ENCODE results near the gene BANK1.

DNA sequence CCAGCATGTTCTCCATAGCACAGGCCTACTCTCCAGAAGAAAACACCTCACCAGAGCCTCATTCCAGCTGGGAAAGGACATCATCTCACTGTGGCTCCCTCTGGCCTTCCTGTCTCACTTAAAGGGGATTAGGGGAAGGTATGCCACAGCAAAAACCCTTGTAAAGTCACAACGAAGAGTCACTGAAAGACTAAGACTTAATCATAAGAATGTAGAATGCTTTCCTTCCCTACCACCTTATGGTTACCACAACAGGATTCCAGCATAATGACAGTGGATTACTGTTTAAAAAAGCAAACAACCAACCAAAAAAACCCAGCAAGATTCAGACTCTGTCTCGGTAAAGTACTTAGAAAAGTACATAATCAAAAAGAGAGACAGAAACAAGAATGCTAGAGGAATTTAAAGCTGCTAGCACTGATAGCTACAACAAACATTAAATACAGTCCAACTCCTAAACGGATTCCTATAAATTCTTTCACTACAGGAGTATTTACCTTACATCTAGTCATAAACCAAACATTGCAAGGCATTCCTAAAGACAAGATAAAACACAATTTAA lies 75.1 kb downstream of the BANK1 start:
- TF ChIP-seq, protein P1, sequence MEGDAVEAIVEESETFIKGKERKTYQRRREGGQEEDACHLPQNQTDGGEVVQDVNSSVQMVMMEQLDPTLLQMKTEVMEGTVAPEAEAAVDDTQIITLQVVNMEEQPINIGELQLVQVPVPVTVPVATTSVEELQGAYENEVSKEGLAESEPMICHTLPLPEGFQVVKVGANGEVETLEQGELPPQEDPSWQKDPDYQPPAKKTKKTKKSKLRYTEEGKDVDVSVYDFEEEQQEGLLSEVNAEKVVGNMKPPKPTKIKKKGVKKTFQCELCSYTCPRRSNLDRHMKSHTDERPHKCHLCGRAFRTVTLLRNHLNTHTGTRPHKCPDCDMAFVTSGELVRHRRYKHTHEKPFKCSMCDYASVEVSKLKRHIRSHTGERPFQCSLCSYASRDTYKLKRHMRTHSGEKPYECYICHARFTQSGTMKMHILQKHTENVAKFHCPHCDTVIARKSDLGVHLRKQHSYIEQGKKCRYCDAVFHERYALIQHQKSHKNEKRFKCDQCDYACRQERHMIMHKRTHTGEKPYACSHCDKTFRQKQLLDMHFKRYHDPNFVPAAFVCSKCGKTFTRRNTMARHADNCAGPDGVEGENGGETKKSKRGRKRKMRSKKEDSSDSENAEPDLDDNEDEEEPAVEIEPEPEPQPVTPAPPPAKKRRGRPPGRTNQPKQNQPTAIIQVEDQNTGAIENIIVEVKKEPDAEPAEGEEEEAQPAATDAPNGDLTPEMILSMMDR (IDR thresholded peaks at IDR 0.05), result no peak
- TF ChIP-seq POLR2A (IDR thresholded peaks at IDR 0.05), result no peak
